Peyer's patch (tissue), 4 donors: ENCODE results near the gene POFUT2.

Experiments
- CTCF ChIP-seq, 6 experiments: fragments of 450-650 bp in 4 of 6; fragments of 200-600 bp in 2 of 6; sonication (generic) in 1 of 6; IDR thresholded peaks; one replicate each; pipeline ENCODE4 v1.5.1; 2017 to 2019; ENCODE audit warnings: antibody characterized with exemption in 6 of 6, mild to moderate bottlenecking in 3 of 6, moderate library complexity in 1 of 6
- POLR2A ChIP-seq, 2 donors: fragments of 450-650 bp; IDR thresholded peaks; one replicate each; pipeline ENCODE4 v1.5.1; 2017; ENCODE audit warnings: antibody characterized with exemption in 2 of 2, mild to moderate bottlenecking in 2 of 2, moderate library complexity in 2 of 2

- TF ChIP-seq POLR2A (IDR thresholded peaks at IDR 0.05) (no peak), CTCF (IDR thresholded peaks at IDR 0.05) (no peak)
Observed at GRCh38 chr21:45322231-45322959, 34.7 kb upstream of the POFUT2 start.
